ENCODE results near the gene NISCH. TPM values are rescaled to one million over a fixed set of nuclear protein-coding genes. Genes with fewer than 3 reads are reported as not detected.

NISCH gene
- total and polyA plus RNA-seq, 2 of the 8 experiments (the other 6 are each of a cell fraction or from before 2014, with no cell fraction given) = 71.2 to 71.9 TPM

- no peak for TF ChIP-seq BCL11A (IDR thresholded peaks at IDR 0.05; ENCODE audit: low read depth in 2 of 2, low read length in 2 of 2)
- no peak for TF ChIP-seq TCF12 (IDR thresholded peaks at IDR 0.05; ENCODE audit: low read depth, low read length)
These were observed 39.6 kb downstream of the NISCH start, which contains the start of gene STAB1 (continued) for GRCh38 chr3:52494886-52495495.

Measured in H1 (cell line).